ENCODE measurements around the gene HOXC4. TPM values are rescaled to one million over a fixed set of nuclear protein-coding genes. Genes with fewer than 3 reads are reported as not detected.

The HOXC4 gene
- total RNA-seq, 1 donor from 2014 or later: not detected

- Mint-ChIP-seq H3K27ac (ENCODE audit: unreplicated experiment) (no peak overlapping the region), H3K27me3 (ENCODE audit: unreplicated experiment) (peaks cover 84% of the 10 kb centered on the region), H3K36me3 (ENCODE audit: unreplicated experiment) (no peaks in the 10 kb centered on the region), H3K4me3 (ENCODE audit: unreplicated experiment) (no peak overlapping the region), H3K9me3 (ENCODE audit: unreplicated experiment) (no peaks in the 10 kb centered on the region), H3K4me1 (ENCODE audit: unreplicated experiment) (peaks cover 14% of the 10 kb centered on the region)
- no peak for DNase-seq (ENCODE audit: extremely low spot score, unreplicated experiment)
- no peak for TF ChIP-seq CTCF (IDR thresholded peaks at IDR 0.05)
Observed at GRCh38 chr12:54012631-54013409, 40.8 kb upstream of the HOXC4 start.

GRCh38 chr12:54014377-54015017, 39.1 kb upstream of the HOXC4 start:
- peaks cover 82% of the 10 kb centered on the region for H3K27me3 Mint-ChIP-seq (ENCODE audit: unreplicated experiment)
- no peak overlapping the region for H3K27ac Mint-ChIP-seq (ENCODE audit: unreplicated experiment)
- no peak for DNase-seq (ENCODE audit: extremely low spot score, unreplicated experiment)
- H3K9me3 Mint-ChIP-seq (ENCODE audit: unreplicated experiment): no peaks in the 10 kb centered on the region
- peaks cover 17% of the 10 kb centered on the region for H3K4me1 Mint-ChIP-seq (ENCODE audit: unreplicated experiment)
- H3K36me3 Mint-ChIP-seq (ENCODE audit: unreplicated experiment): no peaks in the 10 kb centered on the region
- TF ChIP-seq CTCF (IDR thresholded peaks at IDR 0.05): no peak
- H3K4me3 Mint-ChIP-seq (ENCODE audit: unreplicated experiment): no peak overlapping the region

GRCh38 chr12:54015018-54015931, 38.4 kb upstream of the HOXC4 start:
- Mint-ChIP-seq H3K4me1 (ENCODE audit: unreplicated experiment) (peaks cover 19% of the 10 kb centered on the region), H3K4me3 (ENCODE audit: unreplicated experiment) (no peak overlapping the region), H3K36me3 (ENCODE audit: unreplicated experiment) (no peaks in the 10 kb centered on the region), H3K9me3 (ENCODE audit: unreplicated experiment) (no peaks in the 10 kb centered on the region), H3K27ac (ENCODE audit: unreplicated experiment) (no peak overlapping the region), H3K27me3 (ENCODE audit: unreplicated experiment) (peaks cover 82% of the 10 kb centered on the region)
- DNase-seq (ENCODE audit: extremely low spot score, unreplicated experiment): no peak
- no peak for TF ChIP-seq CTCF (IDR thresholded peaks at IDR 0.05)

- Mint-ChIP-seq H3K36me3 (ENCODE audit: unreplicated experiment) (no peaks in the 10 kb centered on the region), H3K4me1 (ENCODE audit: unreplicated experiment) (peaks cover 18% of the 10 kb centered on the region), H3K4me3 (ENCODE audit: unreplicated experiment) (no peak overlapping the region), H3K27me3 (ENCODE audit: unreplicated experiment) (peaks cover 82% of the 10 kb centered on the region), H3K27ac (ENCODE audit: unreplicated experiment) (no peak overlapping the region), H3K9me3 (ENCODE audit: unreplicated experiment) (no peaks in the 10 kb centered on the region)
- no peak for TF ChIP-seq CTCF (IDR thresholded peaks at IDR 0.05)
- DNase-seq (ENCODE audit: extremely low spot score, unreplicated experiment): no peak
Observed at GRCh38 chr12:54016051-54016450, 37.6 kb upstream of the HOXC4 start.
